ENCODE results near the gene NR3C2.

The NR3C2 gene

GRCh38 chr4:148305751-148306150, 136.5 kb downstream of the NR3C2 start:
- no peak for DNase-seq (ENCODE audit: low read depth)

GRCh38 chr4:148302416-148302815, 139.8 kb downstream of the NR3C2 start:
- no peak for DNase-seq (ENCODE audit: low read depth)

- DNase-seq (ENCODE audit: low read depth), result no peak
Observed at GRCh38 chr4:148300877-148301276, 141.3 kb downstream of the NR3C2 start.

- DNase-seq (ENCODE audit: low read depth), result no peak
Observed at GRCh38 chr4:148299337-148299736, 142.9 kb downstream of the NR3C2 start.

- DNase-seq (ENCODE audit: low read depth), result no peak
Observed at GRCh38 chr4:148296498-148296897, 145.7 kb downstream of the NR3C2 start.

- DNase-seq (ENCODE audit: low read depth), result no peak
Observed at GRCh38 chr4:148295642-148296041, 146.6 kb downstream of the NR3C2 start.

GRCh38 chr4:148293571-148293970, 148.6 kb downstream of the NR3C2 start:
- DNase-seq (ENCODE audit: low read depth), result no peak

- no peak for DNase-seq (ENCODE audit: low read depth)
Observed at GRCh38 chr4:148292686-148293085, 149.5 kb downstream of the NR3C2 start.

- no peak for DNase-seq (ENCODE audit: low read depth)
Observed at GRCh38 chr4:148289740-148290139, 152.5 kb downstream of the NR3C2 start.

GRCh38 chr4:148288448-148288847, 153.8 kb downstream of the NR3C2 start:
- no peak for DNase-seq (ENCODE audit: low read depth)

- no peak for DNase-seq (ENCODE audit: low read depth)
Observed at GRCh38 chr4:148287111-148287510, 155.1 kb downstream of the NR3C2 start.

GRCh38 chr4:148286012-148286411, 156.2 kb downstream of the NR3C2 start:
- DNase-seq (ENCODE audit: low read depth), result no peak

- DNase-seq (ENCODE audit: low read depth), result no peak
Observed at GRCh38 chr4:148283665-148284064, 158.5 kb downstream of the NR3C2 start.

- DNase-seq (ENCODE audit: low read depth), result no peak
Observed at GRCh38 chr4:148278310-148278709, 163.9 kb downstream of the NR3C2 start.

- no peak for DNase-seq (ENCODE audit: low read depth)
Observed at GRCh38 chr4:148275266-148275665, 166.9 kb downstream of the NR3C2 start.

GRCh38 chr4:148273501-148273986, 168.7 kb downstream of the NR3C2 start:
- DNase-seq (ENCODE audit: low read depth), result no peak

- no peak for DNase-seq (ENCODE audit: low read depth)
Observed at GRCh38 chr4:148271166-148271565, 171.0 kb downstream of the NR3C2 start.

GRCh38 chr4:148270630-148271029, 171.6 kb downstream of the NR3C2 start:
- no peak for DNase-seq (ENCODE audit: low read depth)

- DNase-seq (ENCODE audit: low read depth), result no peak
Observed at GRCh38 chr4:148268835-148269234, 173.4 kb downstream of the NR3C2 start.

- no peak for DNase-seq (ENCODE audit: low read depth)
Observed at GRCh38 chr4:148266921-148267320, 175.3 kb downstream of the NR3C2 start.

GRCh38 chr4:148266240-148266639, 176.0 kb downstream of the NR3C2 start:
- DNase-seq (ENCODE audit: low read depth), result no peak

GRCh38 chr4:148265627-148266026, 176.6 kb downstream of the NR3C2 start:
- DNase-seq (ENCODE audit: low read depth), result no peak

GRCh38 chr4:148263802-148264201, 178.4 kb downstream of the NR3C2 start:
- DNase-seq (ENCODE audit: low read depth), result no peak

- no peak for DNase-seq (ENCODE audit: low read depth)
Observed at GRCh38 chr4:148263127-148263526, 179.1 kb downstream of the NR3C2 start.

- no peak for DNase-seq (ENCODE audit: low read depth)
Observed at GRCh38 chr4:148261848-148262247, 180.4 kb downstream of the NR3C2 start.
